Thoracic aorta (tissue), 2 donors: ENCODE measurements around the gene ATG13. TPM values are rescaled to one million over a fixed set of nuclear protein-coding genes. Genes with fewer than 3 reads are reported as not detected.
"Not testable (repeated sequence)": the region's sequence is repeated elsewhere in the genome, so short reads cannot be mapped to it uniquely, and the experiment has no call there.

Source experiments
- ATAC-seq: fragments of 150-250 bp; one replicate; pipeline ENCODE4 v1.8.0; 2017; ENCODE audit warnings: low read depth; ENCODE audit not compliant: insufficient number of reproducible peaks, low FRiP score
- DNase-seq: peaks from one replicate; pipeline ENCODE4 v3.0.0-alpha.2; 2020; ENCODE audit warnings: low spot score
- H3K27ac ChIP-seq, 2 donors: fragments of 200-600 bp; sonication (generic); 1 replicate in 1 of 2; 2 replicates in 1 of 2; pipeline ENCODE4 v1.5.1; 2016; ENCODE audit warnings: mild to moderate bottlenecking in 2 of 2, moderate library complexity in 2 of 2
- H3K27me3 ChIP-seq: fragments of 200-600 bp; sonication (generic); replicated peaks from 2 replicates; pipeline ENCODE4 v1.6.0; 2016; ENCODE audit warnings: mild to moderate bottlenecking; ENCODE audit not compliant: insufficient read depth
- H3K36me3 ChIP-seq: fragments of 200-600 bp; sonication (generic); one replicate; pipeline ENCODE4 v1.5.1; 2016
- H3K4me1 ChIP-seq, 2 donors: fragments of 200-600 bp; sonication (generic); 1 replicate in 1 of 2; 2 replicates in 1 of 2; pipeline versions ENCODE4 v1.5.1 to v1.6.0; 2016; ENCODE audit warnings: low read depth in 2 of 2, mild to moderate bottlenecking in 1 of 2; ENCODE audit not compliant: control insufficient read depth in 1 of 2
- H3K4me3 ChIP-seq: fragments of 200-600 bp; sonication (generic); 2 replicates; pipeline ENCODE4 v1.5.1; 2016; ENCODE audit warnings: mild to moderate bottlenecking
- H3K9me3 ChIP-seq: fragments of 200-600 bp; sonication (generic); 2 replicates; pipeline ENCODE4 v1.5.1; 2016
- CTCF ChIP-seq: fragments of 200-600 bp; sonication (generic); IDR thresholded peaks from one replicate; pipeline ENCODE4 v1.5.1; 2019; ENCODE audit warnings: antibody characterized with exemption
- total RNA-seq, 2 donors: library from RNA; depleted of rRNA; stranded (reverse); fragments of >200 nt; gene quantifications; one replicate each; pipeline versions ENCODE4 v1.1.0 to v1.2.3, GENCODE V29; 2016

The ATG13 gene
- total RNA-seq, 2 donors from 2014 or later, result 121 to 144 TPM

GRCh38 chr11:46712874-46713576, 95.7 kb downstream of the ATG13 start:
- Histone ChIP-seq H3K27me3 (no peaks in the 10 kb centered on the region), H3K27ac (peak overlapping the region; percentile 93 to 94), H3K4me3 (no peak overlapping the region), H3K36me3 (peaks cover 7% of the 10 kb centered on the region), H3K4me1 (peaks cover 30 to 52% of the 10 kb centered on the region in 2 donors), H3K9me3 (no peaks in the 10 kb centered on the region)
- DNase-seq (no peak), ATAC-seq (no peak)
- no peak for TF ChIP-seq CTCF

- H3K36me3 ChIP-seq, ATAC-seq, DNase-seq, H3K9me3 ChIP-seq, H3K27ac ChIP-seq, H3K4me3 ChIP-seq, H3K27me3 ChIP-seq: not testable (repeated sequence)
- peaks cover 23 to 33% of the 10 kb centered on the region in 2 donors for H3K4me1 ChIP-seq
These were observed 100.4 kb downstream of the ATG13 start for GRCh38 chr11:46717825-46718154.

GRCh38 chr11:46718155-46719019, 101.0 kb downstream of the ATG13 start:
- Histone ChIP-seq H3K27ac (no peak overlapping the region), H3K4me3 (no peak overlapping the region), H3K9me3 (no peaks in the 10 kb centered on the region), H3K4me1 (peaks cover 17 to 27% of the 10 kb centered on the region in 2 donors), H3K36me3 (no peaks in the 10 kb centered on the region), H3K27me3 (no peaks in the 10 kb centered on the region)
- DNase-seq (no peak), ATAC-seq (no peak)
- TF ChIP-seq CTCF, result no peak

GRCh38 chr11:46719048-46719542, 101.7 kb downstream of the ATG13 start, which contains the start of gene F2:
TSS of gene F2 (plus strand) at chr11:46719213. CDS start at chr11:46719236, 23 bp downstream.
- H3K27ac ChIP-seq, result no peak within 1 kb of the TSS
- no peak within 1 kb of the TSS for H3K4me3 ChIP-seq
- H3K4me1 ChIP-seq, result peaks cover 12 to 20% of the 10 kb centered on the region in 2 donors
- no peak for ATAC-seq
- no peaks in the 10 kb centered on the region for H3K36me3 ChIP-seq
- no peaks in the 10 kb centered on the region for H3K27me3 ChIP-seq
- H3K9me3 ChIP-seq, result no peaks in the 10 kb centered on the region
- no peak for TF ChIP-seq CTCF
- no peak for DNase-seq

GRCh38 chr11:46719543-46720218, 102.3 kb downstream of the ATG13 start:
- Histone ChIP-seq H3K36me3 (no peaks in the 10 kb centered on the region), H3K4me1 (peaks cover 12 to 17% of the 10 kb centered on the region in 2 donors), H3K27me3 (no peaks in the 10 kb centered on the region), H3K27ac (no peak overlapping the region), H3K9me3 (no peaks in the 10 kb centered on the region), H3K4me3 (no peak overlapping the region)
- no peak for TF ChIP-seq CTCF
- DNase-seq (no peak), ATAC-seq (no peak)
